PC-9 (cell line): ENCODE results near the gene PTCRA. TPM values are rescaled to one million over a fixed set of nuclear protein-coding genes. Genes with fewer than 3 reads are reported as not detected.
"Not testable (repeated sequence)": the region's sequence is repeated elsewhere in the genome, so short reads cannot be mapped to it uniquely, and the experiment has no call there.

Experiments
- BruUV-seq: library from RNA; stranded (reverse); fragments of 400-500 nt; replicated peaks from 2 replicates; lab custom pipeline; 2021; lab: Mats Ljungman, UMichigan
- CTCF ChIA-PET: fragments of 300-600 bp; sonication (Branson Sonifier 250); formaldehyde crosslinking; loops from one replicate; lab custom pipeline; 2022; ENCODE audit warnings: antibody characterized with exemption; lab: Charles Lee
- POLR2A ChIA-PET: fragments of 300-600 bp; sonication (Branson Sonifier 250); formaldehyde crosslinking; loops from one replicate; lab custom pipeline; 2022; ENCODE audit warnings: antibody characterized with exemption; ENCODE audit not compliant: unreplicated experiment; lab: Charles Lee
- DNase-seq, 2 experiments: peaks; one replicate each; pipeline versions ENCODE4 v3.0.0 to v3.0.0-alpha.2; 2015 to 2022; ENCODE audit warnings: mixed read lengths in 1 of 2
- H2AFZ ChIP-seq: fragments of 200-600 bp; sonication (generic); 2 replicates; pipeline ENCODE4 v1.8.1; 2017; ENCODE audit warnings: antibody characterized with exemption
- H3F3A ChIP-seq: fragments of 200-600 bp; sonication (generic); 2 replicates; pipeline ENCODE4 v1.8.1; 2017; ENCODE audit warnings: antibody characterized with exemption, mild to moderate bottlenecking, low read depth; ENCODE audit not compliant: insufficient read depth
- H3K27ac ChIP-seq: fragments of 200-600 bp; sonication (generic); 2 replicates; pipeline ENCODE4 v1.6.1; 2016; ENCODE audit warnings: mixed run types
- H3K27me3 ChIP-seq: fragments of 200-600 bp; sonication (generic); 2 replicates; pipeline ENCODE4 v1.6.1; 2016; ENCODE audit warnings: low read depth, mixed run types; ENCODE audit not compliant: insufficient read depth
- H3K36me3 ChIP-seq: fragments of 200-600 bp; sonication (generic); 2 replicates; pipeline ENCODE4 v1.6.1; 2016; ENCODE audit warnings: low read depth, mixed run types
- H3K4me1 ChIP-seq: fragments of 200-600 bp; sonication (generic); replicated peaks from 2 replicates; pipeline ENCODE4 v1.6.1; 2016; ENCODE audit warnings: mixed run types; ENCODE audit not compliant: insufficient read depth
- H3K4me2 ChIP-seq: fragments of 200-600 bp; sonication (generic); 2 replicates; pipeline ENCODE4 v1.6.1; 2017; ENCODE audit warnings: mixed run types
- H3K4me3 ChIP-seq: fragments of 200-600 bp; sonication (generic); 2 replicates; pipeline ENCODE4 v1.6.1; 2016; ENCODE audit warnings: mixed run types
- H3K79me2 ChIP-seq: fragments of 200-600 bp; sonication (generic); 2 replicates; pipeline ENCODE4 v1.6.1; 2017; ENCODE audit warnings: low read depth, mixed run types
- H3K9me2 ChIP-seq: fragments of 200-600 bp; sonication (generic); 2 replicates; pipeline ENCODE4 v1.8.1; 2017; ENCODE audit warnings: mild to moderate bottlenecking; ENCODE audit not compliant: insufficient read depth
- H3K9me3 ChIP-seq: fragments of 200-600 bp; sonication (generic); 2 replicates; pipeline ENCODE4 v1.8.1; 2016; ENCODE audit warnings: low read depth; ENCODE audit not compliant: insufficient read depth
- H4K20me1 ChIP-seq: fragments of 200-600 bp; sonication (generic); 2 replicates; pipeline ENCODE4 v1.8.1; 2017; ENCODE audit not compliant: insufficient read depth
- CTCF ChIP-seq: fragments of 200-600 bp; sonication (generic); conservative IDR thresholded peaks from 2 replicates; pipeline ENCODE4 v1.6.1; 2017; ENCODE audit warnings: mixed run types, antibody characterized with exemption, mild to moderate bottlenecking, moderate library complexity
- EZH2 ChIP-seq: fragments of 200-600 bp; sonication (generic); IDR thresholded peaks from 2 replicates; pipeline ENCODE4 v1.8.0; 2017; ENCODE audit warnings: antibody characterized with exemption, low read depth
- intact Hi-C: fragments of 100-400 bp; cut with micrococcal nuclease; formaldehyde crosslinking; loops from one replicate; pipeline ENCODE4 v1.10.0; 2022; ENCODE audit not compliant: unreplicated experiment
- total RNA-seq: library from RNA; stranded (reverse); gene quantifications from 2 replicates; pipeline ENCODE4 v1.2.3, GENCODE V29; 2021

PTCRA gene
- total RNA-seq, 1 experiment from 2014 or later, result not detected

DNA sequence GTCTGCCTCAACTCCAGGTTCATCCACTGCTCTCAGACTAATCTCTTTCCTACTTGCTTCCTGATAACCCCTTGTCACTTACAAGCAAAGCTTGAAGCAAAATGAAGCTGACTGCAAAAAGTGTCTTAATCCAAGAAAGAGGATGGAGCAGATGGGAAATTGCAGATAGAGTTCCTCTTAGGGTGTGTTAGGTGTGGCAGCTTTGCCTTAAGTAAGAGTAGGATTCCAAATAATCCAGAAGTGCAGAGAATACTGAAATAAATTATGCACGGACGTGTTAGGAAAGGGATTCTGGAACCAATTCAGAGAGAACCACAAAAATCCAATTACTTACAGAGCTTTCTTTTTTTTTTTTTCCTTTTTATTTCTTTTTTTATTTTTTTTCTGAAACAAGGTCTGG, 42.5 kb upstream of the PTCRA start:
- BruUV-seq, result no TSS peak
- intact Hi-C loops, result loop anchor here (10.0 kb wide), 2 partner anchors 649 to 799 kb away; no protein-coding TSS in a partner anchor
- Histone ChIP-seq H3K4me2 (no peak overlapping the region), H3K27me3 (no peaks in the 10 kb centered on the region), H2AFZ (no peak overlapping the region), H3K36me3 (no peaks in the 10 kb centered on the region), H3K9me3 (no peaks in the 10 kb centered on the region), H3K4me3 (no peak overlapping the region), H4K20me1 (no peaks in the 10 kb centered on the region), H3K27ac (no peak overlapping the region), H3F3A (0 out of 2 replicates have a peak, but pooled peaks cover 5% of the 10 kb centered on the region), H3K4me1 (no peaks in the 10 kb centered on the region), H3K9me2 (no peaks in the 10 kb centered on the region), H3K79me2 (no peaks in the 10 kb centered on the region)
- no peak for TF ChIP-seq CTCF
- no peak for TF ChIP-seq EZH2
- CTCF ChIA-PET, result interaction anchor here (0.6 kb wide), 1 partner anchor 139 kb away, joined by 4 read pairs; no protein-coding TSS in a partner anchor
- no peak for DNase-seq
- POLR2A ChIA-PET, result no interaction called here

GRCh38 chr6:42877695-42878094, 38.2 kb upstream of the PTCRA start:
- no peaks in the 10 kb centered on the region for H3K9me2 ChIP-seq
- no peak overlapping the region for H3K27ac ChIP-seq
- no peak overlapping the region for H2AFZ ChIP-seq
- peaks cover 4% of the 10 kb centered on the region for H3K36me3 ChIP-seq
- H3K79me2 ChIP-seq, result peaks cover 31% of the 10 kb centered on the region
- H3F3A ChIP-seq, result peaks cover 11% of the 10 kb centered on the region; the same call in 1 of the 2 replicates
- POLR2A ChIA-PET, result no interaction called here
- intact Hi-C loops, result loop anchor here (1.0 to 10.0 kb wide), 8 partner anchors 131 to 1095 kb away; partner anchors contain the start of genes PRICKLE4 and TBCC
- no peak for TF ChIP-seq CTCF
- TF ChIP-seq EZH2, result no peak
- no peaks in the 10 kb centered on the region for H3K27me3 ChIP-seq
- H4K20me1 ChIP-seq, result peaks cover 1% of the 10 kb centered on the region; the same call in 1 of the 2 replicates
- H3K9me3 ChIP-seq, result no peaks in the 10 kb centered on the region
- H3K4me1 ChIP-seq, result peaks cover 10% of the 10 kb centered on the region
- no TSS peak for BruUV-seq
- no peak for DNase-seq
- no peak overlapping the region for H3K4me3 ChIP-seq
- H3K4me2 ChIP-seq, result no peak overlapping the region
- CTCF ChIA-PET, result no interaction called here

DNA sequence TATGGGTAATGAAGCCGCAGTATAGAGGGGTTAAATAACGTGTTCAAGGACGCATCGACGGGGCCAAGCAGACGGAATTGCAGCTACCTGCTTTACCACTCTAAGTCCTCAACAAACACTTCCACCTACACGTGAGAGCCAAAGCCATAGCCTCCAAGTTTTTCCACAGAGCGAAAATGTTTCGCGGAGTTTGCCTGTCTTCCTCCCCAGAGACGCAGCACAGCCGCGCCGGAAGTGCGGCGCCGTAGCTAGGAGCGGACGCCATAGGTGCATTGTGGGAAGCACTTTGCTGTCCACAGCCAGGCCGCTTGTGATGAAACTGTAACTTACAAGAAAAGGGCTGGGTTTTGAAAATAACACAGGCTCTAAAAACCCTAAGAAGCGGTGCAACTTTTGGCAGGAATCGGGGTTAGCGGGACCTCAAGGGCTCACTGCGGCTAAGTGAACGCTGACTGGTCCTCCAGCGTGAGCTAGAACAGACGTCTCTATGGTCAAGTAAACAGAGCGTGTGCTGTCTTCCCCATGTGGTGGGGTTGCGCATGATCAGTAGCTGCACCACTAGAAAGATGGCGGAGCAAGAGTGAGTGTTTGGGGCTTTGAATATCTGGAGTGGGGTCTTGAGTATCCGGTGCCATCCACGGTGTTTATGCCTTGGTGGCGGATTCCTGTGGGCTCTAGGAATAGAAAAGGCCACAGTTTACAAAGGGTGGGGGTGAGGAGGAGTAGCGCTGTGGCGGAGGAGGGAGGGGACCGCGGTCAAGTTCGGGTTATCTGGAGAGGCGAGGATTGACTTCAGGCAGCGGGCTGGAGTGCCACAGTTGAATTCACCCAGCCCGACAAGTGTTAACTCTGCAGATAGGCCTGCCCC, 36.2 kb upstream of the PTCRA start, which contains the start of gene RPL7L1:
RPL7L1 (plus strand) TSS at position 245 of the 868 bp plus-strand sequence; CDS start at position 540, 295 bp downstream.
- H3K36me3 ChIP-seq, result peaks cover 21% of the 10 kb centered on the region
- peak within 1 kb of the TSS; percentile 91 for H3K27ac ChIP-seq
- TF ChIP-seq CTCF (0 out of 2 replicates have a peak, but pooled peaks have one; percentile 14), EZH2 (no peak)
- H3K9me3 ChIP-seq, result no peaks in the 10 kb centered on the region
- intact Hi-C loops, result loop anchor here (5.0 to 10.0 kb wide), 4 partner anchors 202 to 1097 kb away; partner anchors contain the start of gene PRICKLE4
- peak; percentile 74 to 84 for DNase-seq
- no peaks in the 10 kb centered on the region for H3K9me2 ChIP-seq
- ChIA-PET POLR2A (interaction anchor here (0.5 to 1.1 kb wide), 14 partner anchors 12 to 1089 kb away, joined by 3 to 11 read pairs (median 6); partner anchors contain the start of genes KLHDC3, TBCC and UBR2), CTCF (interaction anchor here (0.5 to 0.7 kb wide), 2 partner anchors 210 to 1100 kb away, joined by 3 to 4 read pairs; partner anchors contain the start of gene FRS3)
- peaks cover 46% of the 10 kb centered on the region for H3K79me2 ChIP-seq
- no peaks in the 10 kb centered on the region for H3K27me3 ChIP-seq
- H3F3A ChIP-seq, result peaks cover 27% of the 10 kb centered on the region; the same call in 1 of the 2 replicates
- BruUV-seq, result no TSS peak
- peak within 1 kb of the TSS; percentile 94 for H2AFZ ChIP-seq
- peak within 1 kb of the TSS; percentile 96 for H3K4me3 ChIP-seq
- H3K4me2 ChIP-seq, result peak within 1 kb of the TSS; percentile 90
- H3K4me1 ChIP-seq, result peaks cover 10% of the 10 kb centered on the region
- peaks cover 11% of the 10 kb centered on the region for H4K20me1 ChIP-seq

GRCh38 chr6:42880240-42880817, 35.5 kb upstream of the PTCRA start:
- CTCF ChIA-PET, result interaction anchor here (0.5 kb wide), 1 partner anchor 1101 kb away, joined by 4 read pairs; the partner anchor contains the start of gene FRS3
- Histone ChIP-seq H4K20me1 (peaks cover 11% of the 10 kb centered on the region), H3F3A (peaks cover 32% of the 10 kb centered on the region; the same call in 1 of the 2 replicates), H3K4me1 (peaks cover 10% of the 10 kb centered on the region), H3K4me2 (peak overlapping the region; percentile 90), H3K79me2 (peaks cover 47% of the 10 kb centered on the region), H3K36me3 (peaks cover 25% of the 10 kb centered on the region), H3K4me3 (peak overlapping the region; percentile 96), H2AFZ (peak overlapping the region; percentile 94), H3K27ac (peak overlapping the region; percentile 91)
- DNase-seq, H3K9me2 ChIP-seq, H3K9me3 ChIP-seq, intact Hi-C loops, H3K27me3 ChIP-seq: not testable (repeated sequence)
- BruUV-seq, result TSS peak; percentile 74
- POLR2A ChIA-PET, result interaction anchor here (0.5 to 0.7 kb wide), 3 partner anchors 200 to 653 kb away, joined by 3 to 8 read pairs (median 5); partner anchors contain the start of gene UBR2
